Mucosa of descending colon (tissue), 3 donors: Measurements from ENCODE around the gene DLD. TPM values are rescaled to one million over a fixed set of nuclear protein-coding genes. Genes with fewer than 3 reads are reported as not detected.

Experiments
- ATAC-seq: fragments of 200-7000 bp; cut with Tn5 transposase; one replicate; pipeline ENCODE4 v1.9.1; 2020; ENCODE audit warnings: mild to moderate bottlenecking, moderate library complexity
- DNase-seq, 3 donors: peaks; one replicate each; pipeline ENCODE4 v3.0.0-alpha.2; 2020
- H3K36me3 ChIP-seq: fragments of 200-600 bp; one replicate; pipeline ENCODE4 v1.8.0; 2021; ENCODE audit warnings: low read depth, mild to moderate bottlenecking
- H3K4me1 ChIP-seq: fragments of 200-600 bp; one replicate; pipeline ENCODE4 v1.8.0; 2021; ENCODE audit warnings: low read depth, mild to moderate bottlenecking
- H3K4me3 ChIP-seq: fragments of 200-600 bp; one replicate; pipeline ENCODE4 v1.8.0; 2021; ENCODE audit warnings: mild to moderate bottlenecking
- H3K9me3 ChIP-seq: fragments of 200-600 bp; one replicate; pipeline ENCODE4 v1.8.0; 2021; ENCODE audit warnings: mild to moderate bottlenecking
- intact Hi-C, 2 donors: fragments of 100-400 bp; cut with DNase I in 1 of 2; cut with micrococcal nuclease in 1 of 2; formaldehyde crosslinking; loops; one replicate each; pipeline versions ENCODE4 v1.11.0 to v1.11.1; 2022; cut with DNase I, micrococcal nuclease
- total RNA-seq, 3 donors: library from RNA; stranded (reverse); fragmentation: NEBNext Ultra II Directional in 2 of 3; extraction: Animal tissue kit (Norgen Biotek cat#: 25700) in 2 of 3; gene quantifications; one replicate each; pipeline versions ENCODE4 v1.2.1 to v1.2.4, GENCODE V29; 2021 to 2023
- TF ChIP-seq, protein P1 (sequence below): fragments of 200-600 bp; IDR thresholded peaks from one replicate; pipeline ENCODE4 v1.8.0; 2022; ENCODE audit warnings: antibody characterized with exemption, mild to moderate bottlenecking
- donor health status: DM: no; HTN: no; CAD: no; lungs with moderate emphysema.
- donor health status: DM: no; HTN: no; CAD: no.
- donor health status: DM: no; HTN: yes; CAD: no.

The DLD gene
- total RNA-seq, 3 donors from 2014 or later = 108 to 150 (median 113) TPM

DNA sequence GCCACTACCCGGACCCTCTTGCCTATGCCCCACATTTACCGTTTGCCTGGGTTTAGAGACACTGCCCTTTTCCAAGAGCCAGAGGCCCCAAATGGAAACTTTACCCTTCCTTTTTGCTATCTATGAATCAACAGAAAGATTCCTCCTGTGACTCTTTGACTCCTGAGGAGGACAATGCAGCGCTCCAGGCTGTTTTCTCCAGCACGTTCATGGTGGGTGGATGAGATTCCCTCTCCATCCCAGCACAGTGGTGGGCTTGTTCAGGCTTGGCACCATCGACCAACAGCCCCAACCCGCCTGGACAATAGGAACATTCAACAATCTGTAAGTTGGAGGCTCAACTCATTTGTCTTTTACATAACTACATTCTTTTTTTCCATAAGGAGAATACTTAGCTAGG is 55.9 kb downstream of the DLD start:
- Histone ChIP-seq H3K4me1 (no peaks in the 10 kb centered on the region), H3K36me3 (no peaks in the 10 kb centered on the region), H3K9me3 (no peaks in the 10 kb centered on the region), H3K4me3 (no peak overlapping the region)
- ATAC-seq (no peak), DNase-seq (no peak)
- intact Hi-C loops = no loop called here
- TF ChIP-seq, protein P1, sequence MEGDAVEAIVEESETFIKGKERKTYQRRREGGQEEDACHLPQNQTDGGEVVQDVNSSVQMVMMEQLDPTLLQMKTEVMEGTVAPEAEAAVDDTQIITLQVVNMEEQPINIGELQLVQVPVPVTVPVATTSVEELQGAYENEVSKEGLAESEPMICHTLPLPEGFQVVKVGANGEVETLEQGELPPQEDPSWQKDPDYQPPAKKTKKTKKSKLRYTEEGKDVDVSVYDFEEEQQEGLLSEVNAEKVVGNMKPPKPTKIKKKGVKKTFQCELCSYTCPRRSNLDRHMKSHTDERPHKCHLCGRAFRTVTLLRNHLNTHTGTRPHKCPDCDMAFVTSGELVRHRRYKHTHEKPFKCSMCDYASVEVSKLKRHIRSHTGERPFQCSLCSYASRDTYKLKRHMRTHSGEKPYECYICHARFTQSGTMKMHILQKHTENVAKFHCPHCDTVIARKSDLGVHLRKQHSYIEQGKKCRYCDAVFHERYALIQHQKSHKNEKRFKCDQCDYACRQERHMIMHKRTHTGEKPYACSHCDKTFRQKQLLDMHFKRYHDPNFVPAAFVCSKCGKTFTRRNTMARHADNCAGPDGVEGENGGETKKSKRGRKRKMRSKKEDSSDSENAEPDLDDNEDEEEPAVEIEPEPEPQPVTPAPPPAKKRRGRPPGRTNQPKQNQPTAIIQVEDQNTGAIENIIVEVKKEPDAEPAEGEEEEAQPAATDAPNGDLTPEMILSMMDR = no peak

DNA sequence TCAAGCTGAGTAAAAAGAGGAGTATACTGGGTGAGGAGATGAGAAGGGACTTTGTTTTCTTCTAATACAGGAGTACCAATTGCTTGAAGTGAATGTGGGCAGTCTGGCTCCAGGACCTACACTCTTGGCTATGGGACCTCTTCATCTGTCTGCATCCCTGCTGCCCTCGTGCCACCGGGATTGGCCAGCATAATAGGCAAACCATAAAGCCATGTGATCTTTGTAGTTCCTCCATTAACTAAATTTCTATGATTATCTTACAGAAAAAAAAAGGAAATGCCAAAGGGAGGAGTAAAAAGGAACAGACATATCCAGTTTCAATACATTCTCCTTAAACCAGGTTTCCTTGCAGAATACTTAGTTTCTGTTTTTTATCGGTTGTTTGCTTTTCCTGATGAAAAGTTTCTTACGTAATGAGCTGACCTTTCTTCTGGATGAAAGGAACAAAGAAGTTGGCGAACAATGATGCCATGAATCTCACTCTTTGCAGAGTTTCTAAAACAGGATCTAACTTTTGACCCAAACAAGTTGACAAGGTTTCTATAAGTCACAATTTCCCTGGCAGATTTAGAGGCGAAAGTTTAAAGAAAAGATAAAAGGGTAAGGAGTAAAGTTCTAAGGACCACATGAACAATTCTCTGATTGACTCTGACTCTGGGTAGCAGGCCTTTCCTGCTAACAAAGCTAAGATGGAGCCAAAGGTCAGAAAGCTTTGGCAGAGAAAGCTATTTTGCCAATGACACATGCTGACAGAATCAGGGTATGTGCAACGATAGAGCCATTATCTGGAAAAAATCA is 57.9 kb downstream of the DLD start:
- intact Hi-C loops = no loop called here
- no peaks in the 10 kb centered on the region for H3K36me3 ChIP-seq
- TF ChIP-seq, protein P1 = no peak
- H3K4me3 ChIP-seq = no peak overlapping the region
- DNase-seq = no peak
- no peaks in the 10 kb centered on the region for H3K9me3 ChIP-seq
- no peak for ATAC-seq
- H3K4me1 ChIP-seq = no peaks in the 10 kb centered on the region

DNA sequence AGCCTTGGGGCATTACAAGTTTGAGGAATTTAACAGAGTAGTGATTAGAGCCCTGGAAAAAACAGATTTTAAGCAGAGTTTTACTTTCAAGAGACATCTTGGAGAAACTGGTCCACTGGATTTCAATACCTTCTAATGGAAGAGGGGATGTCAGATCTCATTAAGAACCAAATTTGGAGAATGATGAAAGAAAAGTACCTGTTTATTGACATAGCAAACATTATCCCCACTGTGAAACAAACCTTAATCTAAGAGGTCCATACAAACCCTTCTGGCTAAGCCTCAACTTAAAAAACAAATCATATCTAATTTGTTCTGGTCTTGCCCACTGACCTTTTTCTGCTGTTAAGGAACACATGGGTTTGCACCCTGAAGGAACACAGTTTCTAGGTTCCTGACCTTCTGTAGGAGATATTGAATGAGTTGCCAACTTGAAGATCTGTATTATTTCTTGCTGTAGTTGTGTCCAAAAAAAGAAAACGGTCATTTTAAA is 58.5 kb downstream of the DLD start:
- DNase-seq = no peak
- Histone ChIP-seq H3K9me3 (no peaks in the 10 kb centered on the region), H3K4me3 (no peak overlapping the region), H3K4me1 (no peaks in the 10 kb centered on the region), H3K36me3 (no peaks in the 10 kb centered on the region)
- intact Hi-C loops = no loop called here
- ATAC-seq = no peak
- TF ChIP-seq, protein P1 = no peak

DNA sequence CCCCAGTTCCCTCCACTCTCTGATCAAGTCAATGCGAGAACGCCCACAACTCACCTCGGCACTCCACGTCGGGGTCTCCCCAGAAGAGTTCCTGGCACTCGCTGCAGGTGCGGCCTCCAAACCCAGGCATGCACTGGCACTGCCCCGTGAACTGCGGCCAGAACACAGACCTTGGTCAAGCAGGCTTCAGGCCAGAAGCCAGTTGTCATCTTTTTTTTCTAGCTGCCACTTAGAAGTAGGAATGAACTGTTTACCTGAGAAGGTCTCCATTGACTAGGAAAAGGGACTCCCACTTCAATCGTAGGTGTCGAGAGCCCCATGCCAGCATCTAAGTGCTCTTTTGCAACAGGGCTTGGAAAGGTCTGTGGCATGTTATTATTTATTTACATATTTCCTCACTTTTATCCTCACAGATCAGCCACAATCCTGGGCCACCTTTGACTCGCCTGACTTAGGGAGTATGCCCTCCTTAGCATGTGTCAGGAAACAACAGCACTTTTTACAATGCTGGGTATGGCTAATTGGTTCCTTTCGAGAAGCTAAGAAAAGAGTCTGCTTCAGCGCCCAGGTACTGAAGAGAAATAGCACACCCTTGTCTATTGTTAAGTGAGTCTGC is 60.3 kb downstream of the DLD start:
- H3K4me3 ChIP-seq = no peak overlapping the region
- H3K4me1 ChIP-seq = no peaks in the 10 kb centered on the region
- intact Hi-C loops = no loop called here
- ATAC-seq (no peak), DNase-seq (no peak)
- no peaks in the 10 kb centered on the region for H3K9me3 ChIP-seq
- TF ChIP-seq, protein P1 = no peak
- no peaks in the 10 kb centered on the region for H3K36me3 ChIP-seq

DNA sequence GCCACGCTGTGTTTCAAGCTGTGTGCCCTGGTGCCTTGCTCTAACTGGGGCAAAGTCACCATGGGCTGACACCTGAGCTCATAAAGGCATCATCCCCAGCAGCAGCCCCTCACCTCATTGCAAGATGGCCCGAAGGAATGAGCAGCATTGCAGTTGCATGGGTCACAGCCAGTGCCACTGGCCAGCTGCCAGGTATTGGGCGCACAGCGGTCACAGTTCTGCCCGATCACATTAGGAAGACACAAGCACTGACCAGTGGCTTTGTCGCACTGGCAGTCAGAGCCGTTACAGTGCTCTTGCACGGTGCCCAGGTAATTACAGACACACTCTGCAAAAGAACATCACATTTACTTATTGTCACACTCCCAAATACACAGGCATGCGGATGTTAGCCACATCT is 60.9 kb downstream of the DLD start:
- Histone ChIP-seq H3K9me3 (no peaks in the 10 kb centered on the region), H3K36me3 (no peaks in the 10 kb centered on the region), H3K4me1 (no peaks in the 10 kb centered on the region), H3K4me3 (no peak overlapping the region)
- ATAC-seq = no peak
- intact Hi-C loops = no loop called here
- no peak for DNase-seq
- TF ChIP-seq, protein P1 = no peak
